SKM-1 treated with dmso at 0.1 percent for 144 hours (cell line): Measurements from ENCODE around the gene ASCC1.

Experiments used
- DNase-seq: peaks from one replicate; lab custom pipeline; 2025; ENCODE audit not compliant: unreplicated experiment; lab: John Stamatoyannopoulos, UW

ASCC1 gene

DNA sequence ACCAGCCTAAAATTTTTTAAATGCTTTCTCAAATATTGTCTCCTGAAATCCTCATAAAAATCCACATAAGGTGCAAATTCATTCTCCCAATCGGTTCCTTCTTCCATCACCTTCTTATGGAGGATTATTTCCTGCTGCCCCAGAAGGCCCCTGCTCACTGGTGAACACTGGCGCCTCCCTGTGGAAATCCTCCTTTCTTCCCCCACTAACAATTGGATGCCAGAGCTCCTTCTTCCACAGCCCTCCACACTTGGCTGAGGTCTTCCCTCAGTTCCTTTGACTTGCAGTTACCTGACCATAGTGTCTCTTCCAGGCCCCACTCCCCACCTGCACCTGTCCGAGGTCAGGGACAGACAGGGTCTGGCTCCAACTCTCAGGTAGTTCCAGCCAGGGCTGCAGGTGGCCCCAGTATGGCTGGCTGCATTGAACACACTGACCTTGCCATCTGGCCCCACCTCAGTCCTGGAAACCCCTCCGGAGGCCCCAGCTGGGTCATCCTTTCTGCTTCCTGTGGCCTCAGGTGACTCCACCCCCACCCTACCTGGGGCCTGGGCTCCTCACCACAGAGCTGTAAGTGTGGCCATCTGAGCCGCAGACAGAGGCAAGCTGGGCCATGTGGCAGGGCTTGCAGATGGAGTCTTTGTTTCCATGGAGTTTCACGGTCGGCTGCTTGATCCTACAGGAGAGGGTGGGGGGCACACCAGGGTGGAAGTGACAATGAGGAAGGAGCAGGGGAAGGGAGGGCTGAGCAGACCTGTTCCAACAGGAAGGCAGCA is 146.1 kb downstream of the ASCC1 start:
- no peak for DNase-seq

DNA sequence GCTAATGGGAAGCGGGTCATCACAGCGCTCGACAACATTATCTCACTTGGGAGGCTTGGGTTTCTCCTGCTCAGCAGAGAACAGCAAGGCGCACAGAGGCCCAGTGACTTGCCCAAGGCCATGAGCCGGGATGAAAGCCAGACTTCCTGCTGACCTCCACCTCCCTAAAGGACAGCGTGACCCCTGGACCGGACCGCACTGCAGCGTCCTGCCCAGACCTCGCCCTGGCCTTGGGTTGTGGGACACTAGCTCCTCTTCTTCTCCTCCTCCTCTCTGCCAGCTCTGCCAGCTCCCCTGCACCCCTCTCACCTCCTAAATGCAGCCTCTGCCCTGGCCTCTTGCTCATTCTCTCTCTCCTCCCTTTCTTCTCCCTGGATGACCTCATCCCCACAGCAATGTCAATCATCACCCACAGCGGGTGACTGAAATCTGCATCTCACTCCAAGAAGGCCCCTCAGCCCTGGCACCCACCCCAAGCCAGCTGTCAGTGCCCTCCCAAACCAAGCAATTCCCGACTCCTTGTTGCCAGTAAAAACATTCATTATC is 147.1 kb downstream of the ASCC1 start:
- no peak for DNase-seq

DNA sequence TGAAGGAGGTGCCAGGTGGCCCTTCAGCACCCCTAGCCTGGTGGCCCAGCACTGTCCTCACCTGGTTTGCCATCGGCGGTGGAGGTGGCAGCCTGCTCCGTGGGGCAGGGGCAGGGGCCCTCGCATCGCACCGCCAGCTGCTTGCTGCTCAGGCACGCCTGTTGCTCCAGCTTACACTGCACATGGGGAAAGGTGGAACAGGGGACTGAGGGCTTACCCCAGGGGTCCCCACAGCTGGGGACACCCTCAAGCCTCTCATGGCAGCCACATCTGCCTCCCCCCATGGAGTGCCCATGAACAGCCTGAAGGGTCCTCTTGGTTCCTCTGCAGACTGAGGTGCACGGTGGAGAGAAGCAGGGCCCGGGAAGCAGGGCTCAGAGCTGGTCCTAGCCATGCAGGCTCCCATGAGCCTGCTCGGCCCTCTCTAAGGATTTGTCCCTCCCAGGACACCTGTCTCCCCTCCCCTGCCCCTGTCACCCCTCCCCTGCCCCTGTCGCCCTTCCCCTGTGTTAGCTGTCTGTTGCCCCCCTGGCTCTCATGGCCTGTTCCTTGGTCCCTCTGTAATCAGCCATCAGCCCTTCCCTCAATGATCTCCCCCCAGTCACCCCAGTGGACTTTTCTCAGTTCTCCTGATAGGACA is 147.8 kb downstream of the ASCC1 start:
- DNase-seq = no peak

DNA sequence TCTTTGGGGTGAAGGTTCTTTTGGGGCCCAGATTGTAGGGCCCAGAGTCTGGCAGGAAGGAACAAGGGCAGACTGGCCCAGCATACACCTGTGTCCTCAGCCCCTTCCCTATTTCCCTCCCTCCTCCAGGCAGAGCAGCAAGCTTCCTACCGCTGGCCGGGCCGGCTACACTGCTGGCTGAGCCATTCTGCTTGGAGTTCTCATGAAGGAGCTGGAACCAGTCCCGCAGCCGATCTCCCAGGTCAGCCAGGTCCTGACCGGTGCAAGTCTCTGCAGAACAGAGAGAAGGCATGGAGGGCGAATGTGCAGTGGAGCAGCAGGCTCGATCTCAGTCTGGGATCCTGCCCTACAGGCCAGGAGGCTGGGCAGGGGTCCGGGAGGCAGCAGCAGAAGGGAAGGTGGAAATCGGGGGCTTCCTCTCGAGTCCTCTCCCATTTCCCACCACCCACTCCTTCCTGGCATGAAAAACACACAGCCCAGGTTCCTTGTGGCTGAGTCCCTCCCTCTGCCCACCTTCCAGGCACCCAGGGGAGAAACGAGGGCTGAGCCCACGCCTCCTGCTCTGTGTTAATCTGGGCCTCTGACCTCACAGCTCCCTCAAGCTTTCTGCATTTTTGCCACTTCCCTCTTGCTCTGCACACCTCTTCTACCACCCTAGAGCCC is 148.5 kb downstream of the ASCC1 start:
- DNase-seq = no peak

DNA sequence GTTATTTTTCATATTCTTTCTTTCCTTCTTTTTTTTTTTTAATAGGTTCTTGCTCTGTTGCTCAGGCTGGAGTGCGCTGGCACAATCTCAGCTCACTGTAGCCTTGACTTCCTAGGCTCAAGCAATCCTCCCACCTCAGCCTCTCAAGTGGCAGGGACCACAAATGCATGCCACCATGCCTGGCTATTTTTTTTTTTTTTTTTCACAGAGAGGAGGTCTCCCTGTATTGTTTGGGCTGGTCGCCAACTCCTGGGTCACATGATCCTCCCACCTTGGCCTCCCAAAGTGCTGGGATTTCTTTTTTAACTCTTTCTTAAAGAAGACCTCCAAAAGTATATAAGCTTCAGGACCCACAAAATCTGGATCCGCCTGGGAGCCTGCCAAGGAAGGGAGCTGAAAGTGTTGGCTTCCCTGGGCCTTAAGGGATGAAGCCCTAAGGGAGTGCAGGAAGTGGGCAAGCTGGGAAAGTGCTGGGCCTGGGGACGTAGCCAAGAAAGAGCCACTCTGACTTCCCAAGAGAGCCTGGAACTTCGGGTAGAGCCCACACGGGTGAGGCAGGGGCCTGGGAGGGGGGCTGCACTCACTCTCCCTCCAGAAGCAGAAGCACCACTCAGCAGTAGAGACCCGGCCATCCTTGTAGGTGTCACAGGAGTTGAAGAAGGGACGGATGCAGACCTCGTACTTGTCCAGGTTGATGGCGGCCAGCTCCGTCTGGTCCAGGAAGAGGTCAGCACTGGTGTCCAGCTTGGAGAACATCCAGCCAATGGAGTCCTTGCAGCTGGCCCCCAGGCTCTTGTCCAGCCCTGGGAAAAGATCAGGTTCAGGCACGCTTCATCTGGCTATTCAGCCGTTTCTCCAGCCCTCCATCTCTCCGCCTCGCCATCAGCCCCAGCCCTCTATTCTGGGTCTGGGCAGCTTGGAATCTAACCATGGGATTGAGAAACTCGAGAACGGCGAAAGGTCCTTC is 149.5 kb downstream of the ASCC1 start:
- DNase-seq = no peak

DNA sequence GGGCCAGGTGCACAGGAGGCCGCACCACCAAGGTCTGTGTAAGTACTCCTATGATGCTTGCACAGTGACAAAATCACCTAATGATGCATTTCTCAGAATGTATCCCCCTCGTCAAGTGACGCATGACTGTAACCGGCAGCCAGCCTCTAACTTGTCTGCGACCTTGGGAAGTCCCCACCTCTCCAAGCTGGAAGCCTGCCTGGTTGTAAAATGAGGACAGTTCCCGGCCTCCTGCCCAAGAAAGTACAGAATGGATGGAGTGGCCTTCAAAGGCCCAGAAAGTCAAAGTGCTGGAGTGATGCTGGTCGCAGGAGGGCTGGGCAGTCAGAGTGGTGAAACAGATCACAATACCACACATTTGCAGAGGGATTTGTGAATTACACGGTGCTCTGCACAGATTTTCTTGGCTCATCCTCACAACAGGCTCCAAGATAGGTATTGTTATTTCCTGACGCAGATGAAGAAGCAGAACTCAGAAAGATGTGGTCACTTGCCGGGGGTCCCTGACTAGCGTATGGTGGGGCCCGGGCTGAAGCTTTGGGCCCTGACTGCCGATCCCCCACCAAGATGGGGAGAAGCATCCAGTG is 150.5 kb downstream of the ASCC1 start:
- no peak for DNase-seq

DNA sequence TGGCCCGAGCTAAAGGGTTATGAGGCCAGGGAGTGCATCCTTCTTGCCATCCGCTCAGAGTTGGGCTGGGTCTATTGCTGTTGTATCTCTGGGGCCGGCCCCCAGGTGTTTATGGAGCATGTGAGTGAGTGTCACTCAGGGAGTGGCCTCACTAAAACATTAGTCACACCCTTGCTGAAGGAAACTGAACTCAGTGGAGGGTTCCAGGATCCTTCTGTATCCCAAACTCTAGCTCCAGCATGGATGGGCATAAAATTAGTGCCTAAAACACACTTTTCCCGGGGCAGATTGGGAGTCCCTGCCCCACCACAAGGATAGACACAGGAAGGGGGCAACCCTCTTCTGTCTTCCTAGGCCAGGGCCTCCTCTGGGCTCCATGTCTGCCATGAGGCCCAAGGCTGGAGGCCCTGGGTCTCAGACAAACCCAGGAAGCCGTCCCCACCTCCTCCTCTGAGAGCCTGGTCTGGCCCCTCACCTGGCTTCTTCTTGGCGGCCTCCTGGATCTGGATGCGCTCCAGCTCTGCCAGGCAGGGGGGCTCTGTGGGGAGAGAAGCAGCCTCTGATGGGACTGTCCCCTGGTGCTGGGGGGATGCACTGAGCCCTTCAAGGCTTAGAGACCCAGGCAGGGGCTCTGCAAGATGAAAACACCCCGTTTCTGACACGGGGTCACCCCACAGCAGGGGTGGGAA is 152.2 kb downstream of the ASCC1 start:
- no peak for DNase-seq

DNA sequence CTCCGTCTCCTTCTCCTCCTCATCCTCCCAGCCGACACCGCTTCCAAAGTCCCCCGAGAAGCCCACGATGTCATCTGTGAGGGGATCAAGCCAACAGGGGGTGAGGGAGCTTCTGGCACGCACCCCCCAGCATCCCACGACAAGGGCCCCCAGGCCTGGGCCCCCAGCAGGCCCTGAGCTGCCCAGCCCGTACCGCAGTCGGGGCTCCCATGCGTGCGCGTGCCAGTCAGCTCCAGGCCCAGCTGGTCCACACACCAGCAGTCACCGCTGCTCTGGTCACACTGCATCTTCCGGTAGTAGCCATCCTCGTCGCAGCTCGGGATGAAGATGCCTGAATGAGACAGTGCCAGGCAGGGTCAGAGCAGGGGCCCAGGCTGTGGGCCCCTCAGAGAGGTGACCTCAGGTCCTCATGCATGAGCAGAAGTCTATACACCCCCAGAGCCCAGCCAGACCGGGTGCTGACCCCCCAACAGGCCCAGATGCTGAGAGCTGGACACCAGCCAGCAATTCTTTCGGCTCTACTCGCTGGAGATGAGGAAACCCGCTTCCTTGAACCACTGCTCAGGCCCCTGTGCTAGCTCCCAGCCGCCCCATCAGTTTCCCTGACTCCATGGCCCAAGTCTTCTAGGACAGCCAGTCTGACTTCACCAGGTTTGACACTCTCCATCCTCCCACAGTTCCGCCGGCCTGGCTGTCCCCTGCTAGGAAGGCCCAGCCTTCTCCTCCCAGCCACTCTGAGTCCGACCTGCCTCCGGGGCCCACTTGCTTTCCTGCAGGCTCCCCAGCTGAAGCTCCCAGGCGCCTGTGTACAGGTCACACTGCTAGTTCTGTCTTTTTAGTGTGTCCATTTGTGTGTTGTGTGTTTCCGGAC is 153.0 kb downstream of the ASCC1 start:
- no peak for DNase-seq

DNA sequence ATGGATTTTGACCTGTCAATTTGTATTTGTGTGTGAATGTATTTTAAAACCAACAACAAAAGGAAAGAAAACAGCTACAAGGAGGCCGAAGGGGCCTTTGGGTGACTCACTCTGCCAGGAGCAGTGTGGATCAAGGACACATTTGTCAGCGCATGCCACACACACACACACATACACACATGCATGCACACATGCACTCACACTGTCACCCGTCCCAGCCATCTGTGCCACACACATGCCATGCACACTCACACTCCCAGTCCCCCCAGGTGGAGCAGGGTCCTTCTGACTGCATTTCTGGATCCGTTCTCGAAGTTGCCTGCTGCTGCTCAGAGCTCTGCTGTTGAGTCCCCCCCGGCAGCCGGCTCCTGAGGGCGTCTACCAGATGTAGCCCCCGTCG is 153.7 kb downstream of the ASCC1 start:
- no peak for DNase-seq

DNA sequence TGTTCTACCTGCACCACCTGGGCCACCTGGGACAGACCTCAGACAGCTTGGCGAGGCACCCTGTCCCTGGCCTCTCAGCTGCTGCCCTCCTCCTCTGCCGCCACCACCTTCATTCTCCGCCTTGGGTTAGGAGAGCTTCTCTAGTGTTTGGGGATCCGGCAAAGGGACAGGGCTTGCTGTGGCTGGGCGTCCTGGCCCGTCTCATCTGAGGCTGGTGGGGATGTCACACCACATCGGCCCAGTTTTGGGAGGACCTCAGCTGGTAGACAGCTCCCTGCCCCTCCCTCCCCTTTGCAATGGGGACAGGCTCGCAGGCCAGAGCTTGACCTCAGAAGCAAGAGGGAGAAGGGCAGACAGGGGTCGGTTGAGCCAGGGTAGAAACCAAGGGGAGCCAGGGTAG is 154.1 kb downstream of the ASCC1 start:
- no peak for DNase-seq

DNA sequence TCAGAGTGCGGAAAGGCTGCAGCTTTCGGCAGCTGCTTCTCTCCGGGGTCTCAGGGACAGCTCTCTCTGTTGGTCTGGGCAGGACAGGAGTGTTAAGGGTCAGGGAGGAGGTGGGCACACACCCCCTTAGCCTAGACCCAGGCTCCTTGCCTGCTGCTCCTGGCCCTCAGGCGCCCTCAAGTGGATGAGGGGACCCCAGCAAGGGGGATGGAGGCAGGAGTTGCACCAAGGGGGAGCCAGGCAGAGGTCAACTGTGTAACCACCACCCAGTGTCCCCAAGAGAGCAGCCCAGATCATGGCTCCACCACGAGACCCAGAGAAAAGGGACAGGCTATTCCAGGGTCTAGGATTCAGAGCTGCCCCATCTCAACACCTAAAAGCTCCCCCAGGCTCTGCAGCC is 154.6 kb downstream of the ASCC1 start:
- no peak for DNase-seq

DNA sequence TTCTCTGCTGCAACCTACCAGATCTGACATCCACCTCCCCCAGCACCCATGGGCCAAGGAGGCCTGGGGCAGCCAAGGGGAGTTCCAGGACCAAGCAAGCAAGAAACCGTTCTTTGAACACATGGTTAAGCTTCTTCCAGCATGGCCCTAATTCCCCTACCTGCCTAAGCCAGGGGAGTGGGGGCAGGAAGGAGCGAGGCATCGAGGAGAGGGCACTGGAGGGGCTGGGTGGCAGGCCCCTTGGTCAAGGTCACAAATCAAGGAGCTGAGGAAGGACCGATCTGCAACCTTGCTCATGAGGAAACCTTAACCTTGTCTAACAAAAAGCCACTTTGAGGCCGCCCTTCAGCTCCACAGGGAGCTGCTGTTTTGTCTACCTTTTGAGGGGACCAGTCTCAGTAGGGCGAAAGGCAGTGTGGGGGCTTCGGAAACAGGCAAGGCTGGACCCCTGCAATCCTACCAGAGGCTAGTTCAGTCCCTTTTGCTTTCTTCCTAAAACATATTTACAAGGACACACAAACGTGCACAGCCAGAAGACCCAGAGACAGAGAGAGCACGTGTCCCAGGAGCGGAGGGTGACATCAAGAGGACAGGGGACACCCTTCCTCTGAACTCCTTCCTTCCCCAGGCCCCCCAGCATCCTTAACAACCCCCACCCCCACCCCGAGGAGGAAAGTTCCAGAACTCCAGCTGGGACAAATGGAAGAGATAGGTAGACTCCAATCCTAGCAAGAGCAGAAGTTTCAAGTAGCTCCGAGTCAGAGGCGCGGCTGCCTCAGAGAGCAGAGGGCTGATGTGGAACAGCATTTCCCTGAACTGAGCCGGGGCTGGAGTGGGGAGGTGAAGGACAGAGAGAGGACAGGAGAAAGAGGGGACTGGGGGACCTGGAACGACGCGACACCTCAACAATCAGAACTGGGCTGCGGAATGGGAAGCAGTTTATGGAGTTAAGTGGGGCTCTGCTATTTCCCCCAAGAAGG is 155.9 kb downstream of the ASCC1 start:
- DNase-seq = no peak

DNA sequence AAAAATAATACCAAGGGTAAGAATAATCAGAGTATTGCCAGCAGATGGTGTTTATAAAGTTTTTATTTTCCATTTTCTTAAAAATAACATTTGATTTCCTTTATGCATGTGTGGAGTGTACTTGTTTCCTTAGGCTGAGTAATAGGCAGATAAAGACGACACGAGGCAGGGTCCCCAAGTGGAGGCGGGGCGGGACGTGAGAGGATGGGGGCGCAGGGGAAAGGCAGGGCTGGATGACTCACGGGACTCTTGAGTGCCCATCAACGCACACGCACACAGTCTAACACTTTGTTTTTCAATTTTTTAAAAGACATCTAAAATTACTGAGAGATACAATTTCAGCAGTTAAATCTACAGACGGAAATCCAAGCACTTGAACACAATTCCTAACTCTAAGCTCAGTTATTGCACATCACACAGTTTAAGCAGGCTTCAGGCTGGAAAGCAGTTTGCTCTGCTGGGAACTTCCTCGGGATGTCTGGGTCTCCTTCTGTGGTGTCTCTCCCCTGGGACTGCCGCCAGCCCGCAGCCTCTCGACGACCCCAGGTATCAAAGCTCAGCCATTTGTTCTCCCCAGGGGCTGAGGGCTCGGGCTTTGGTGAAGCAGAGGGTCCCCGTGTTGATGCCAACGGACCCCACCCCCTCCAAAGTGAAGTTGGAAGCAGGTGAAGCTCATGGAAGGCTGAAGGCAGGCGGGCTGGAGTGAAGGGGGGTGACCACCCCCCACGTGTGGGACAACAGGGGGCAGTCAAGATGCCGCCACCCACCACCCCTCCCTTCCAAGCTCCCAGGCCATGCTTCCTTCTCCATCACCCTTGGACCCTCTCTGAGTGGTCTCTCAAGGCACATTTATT is 156.9 kb downstream of the ASCC1 start:
- DNase-seq = no peak

DNA sequence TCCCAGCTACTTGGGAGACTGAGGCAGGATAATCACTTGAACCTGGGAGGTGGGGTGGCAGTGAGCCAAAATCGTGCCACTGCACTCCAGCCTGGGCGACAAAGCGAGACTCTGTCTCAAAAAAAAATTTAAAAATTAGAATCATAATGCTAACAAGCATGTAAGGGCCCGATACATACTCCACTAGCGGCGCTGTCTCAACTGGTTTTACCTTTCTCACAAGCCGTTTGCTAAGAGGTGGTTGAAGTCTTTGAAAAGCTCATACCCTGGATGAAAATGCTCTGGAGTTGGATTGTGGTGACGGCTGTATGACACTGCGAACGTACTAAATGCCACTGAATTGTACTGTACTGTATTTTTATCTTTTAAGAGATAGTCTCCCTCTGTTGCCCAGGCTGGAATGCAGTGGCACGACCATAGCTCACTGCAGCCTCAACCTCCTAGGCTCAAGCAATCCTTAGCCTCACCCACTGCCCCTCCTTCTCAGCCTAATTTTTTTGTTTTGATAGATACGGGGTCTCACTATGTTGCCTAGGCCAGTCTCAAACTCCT is 157.7 kb downstream of the ASCC1 start:
- no peak for DNase-seq

DNA sequence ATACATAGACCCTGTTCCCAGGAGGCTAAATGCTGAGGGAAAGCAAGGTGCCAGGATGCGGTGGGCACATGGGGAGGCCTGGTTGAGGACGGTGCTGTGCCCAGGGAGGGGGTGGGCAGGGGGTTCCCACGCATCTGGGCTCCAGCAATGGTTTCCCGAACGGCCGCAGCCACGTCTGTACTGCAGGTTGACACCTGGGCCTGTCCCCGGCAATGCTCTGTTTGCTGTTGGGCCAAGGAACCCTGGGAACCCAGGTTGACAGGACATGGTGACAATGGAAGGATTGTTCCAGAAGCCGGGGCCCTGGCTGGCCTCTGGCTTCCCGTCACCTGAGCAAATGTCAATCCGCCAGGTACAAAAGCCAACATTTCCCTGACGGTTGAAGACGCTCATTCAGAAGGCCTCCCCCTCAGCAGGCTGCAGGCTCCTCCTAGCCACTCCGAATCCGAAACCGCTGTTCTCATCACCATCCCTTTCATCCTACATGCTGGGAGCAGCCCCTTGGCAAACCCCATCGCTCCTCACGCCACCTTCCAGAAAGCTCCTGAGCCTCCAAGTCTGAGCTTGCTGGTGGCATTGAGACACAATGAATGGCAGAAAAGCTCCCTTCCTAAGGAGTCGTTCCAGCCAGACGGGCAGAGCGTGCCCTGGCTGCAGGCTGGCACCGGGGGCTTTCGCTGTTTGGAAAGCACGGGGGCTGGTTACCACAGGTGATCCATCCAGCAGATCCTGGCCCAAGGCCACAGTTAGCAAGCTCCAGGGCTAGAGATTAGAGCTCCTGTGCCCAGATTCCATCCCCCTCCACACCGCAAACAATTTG is 158.9 kb downstream of the ASCC1 start:
- DNase-seq = no peak

DNA sequence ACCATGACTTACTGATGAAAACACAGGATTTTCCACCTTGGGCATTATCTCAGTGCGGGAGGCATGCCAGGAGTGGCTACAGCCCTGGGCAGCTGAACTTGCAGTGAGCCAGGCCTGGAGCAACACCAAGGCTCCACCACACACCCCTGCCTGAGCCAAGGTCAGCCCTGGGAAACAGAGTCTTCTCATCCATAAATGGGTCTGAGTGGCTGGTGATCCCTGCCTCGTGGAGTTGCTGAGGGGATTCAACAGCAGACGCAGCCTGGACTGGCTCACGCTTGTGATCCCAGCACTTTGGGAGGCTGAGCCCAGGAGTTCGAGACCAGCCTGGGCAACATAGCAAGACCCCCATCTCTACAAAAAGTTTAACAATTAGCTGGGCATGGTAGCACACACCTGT is 160.0 kb downstream of the ASCC1 start:
- DNase-seq = no peak
